ENCODE data around the gene NME7.

- TF ChIP-seq CTCF (IDR thresholded peaks at IDR 0.05) (no peak), EZH2phosphoT487 (IDR thresholded peaks at IDR 0.05) (no peak), EZH2 (IDR thresholded peaks at IDR 0.05) (no peak)
Observed at GRCh38 chr1:169155675-169156074, 211.9 kb downstream of the NME7 start.
